MM.1S (cell line): ENCODE data around the gene ALG5.

Experiments used
- CTCF ChIP-seq: fragments of 300-600 bp; sonication (generic); IDR thresholded peaks from 2 replicates; pipeline ENCODE4 v1.5.1; 2016; ENCODE audit warnings: antibody characterized with exemption, low read length, mixed read lengths
- EZH2 ChIP-seq: fragments of 300-600 bp; sonication (generic); optimal IDR thresholded peaks from 2 replicates; pipeline ENCODE3; 2017; ENCODE audit warnings: low read depth, mild to moderate bottlenecking, antibody characterized with exemption, low read length, mixed read lengths
- EZH2phosphoT487 ChIP-seq: fragments of 300-600 bp; sonication (generic); IDR thresholded peaks from 2 replicates; pipeline ENCODE4 v1.6.1; 2018; ENCODE audit warnings: antibody characterized with exemption, low read length

- no peak for TF ChIP-seq CTCF
- no peak for TF ChIP-seq EZH2
- TF ChIP-seq EZH2phosphoT487: no peak
Observed at GRCh38 chr13:36915896-36916640, 83.1 kb downstream of the ALG5 start.
